HEK293 (cell line): ENCODE results near the gene MCAM.
A peak's percentile ranks its signal among the peaks of the same experiment; 100 is the strongest.

Experiments
- KLF17 ChIP-seq: fragments of 450-650 bp; formaldehyde crosslinking; IDR thresholded peaks from 2 replicates; pipeline ENCODE4 v1.5.1; 2016; ENCODE audit warnings: missing biosample characterization, missing genetic modification characterization
- KLF8 ChIP-seq: fragments of 450-650 bp; formaldehyde crosslinking; IDR thresholded peaks from 2 replicates; pipeline ENCODE4 v1.5.1; 2016; ENCODE audit warnings: missing biosample characterization, missing genetic modification characterization
- OSR2 ChIP-seq: fragments of 450-650 bp; formaldehyde crosslinking; IDR thresholded peaks from 2 replicates; pipeline ENCODE4 v1.5.1; 2016; ENCODE audit warnings: missing biosample characterization, missing genetic modification characterization
- PRDM10 ChIP-seq: fragments of 450-650 bp; formaldehyde crosslinking; IDR thresholded peaks from 2 replicates; pipeline ENCODE4 v1.5.1; 2016; ENCODE audit warnings: missing biosample characterization, missing genetic modification characterization
- WT1 ChIP-seq: fragments of 450-650 bp; formaldehyde crosslinking; IDR thresholded peaks from 2 replicates; pipeline ENCODE4 v1.5.1; 2016; ENCODE audit warnings: missing biosample characterization, missing genetic modification characterization
- YY2 ChIP-seq: fragments of 450-650 bp; formaldehyde crosslinking; IDR thresholded peaks from 2 replicates; pipeline ENCODE4 v1.5.1; 2016; ENCODE audit warnings: missing biosample characterization, missing genetic modification characterization
- ZEB2 ChIP-seq: fragments of 450-650 bp; formaldehyde crosslinking; IDR thresholded peaks from 2 replicates; pipeline ENCODE4 v1.5.1; 2016; ENCODE audit warnings: missing biosample characterization, missing genetic modification characterization
- ZNF10 ChIP-seq: fragments of 450-650 bp; formaldehyde crosslinking; IDR thresholded peaks from 2 replicates; pipeline ENCODE4 v1.5.1; 2017; ENCODE audit warnings: missing biosample characterization, missing genetic modification characterization
- ZNF148 ChIP-seq: fragments of 450-650 bp; formaldehyde crosslinking; IDR thresholded peaks from 2 replicates; pipeline ENCODE4 v1.5.0; 2017; ENCODE audit warnings: missing biosample characterization, missing genetic modification characterization, borderline replicate concordance
- ZNF16 ChIP-seq: fragments of 450-650 bp; formaldehyde crosslinking; IDR thresholded peaks from 2 replicates; pipeline ENCODE4 v1.5.1; 2016; ENCODE audit warnings: low read depth, missing biosample characterization, missing genetic modification characterization
- ZNF221 ChIP-seq: fragments of 450-650 bp; formaldehyde crosslinking; IDR thresholded peaks from 2 replicates; pipeline ENCODE4 v1.5.1; 2017; ENCODE audit warnings: missing biosample characterization, missing genetic modification characterization, borderline replicate concordance
- ZNF335 ChIP-seq: fragments of 450-650 bp; formaldehyde crosslinking; conservative IDR thresholded peaks from 2 replicates; pipeline ENCODE4 v1.5.1; 2016; ENCODE audit warnings: missing biosample characterization, missing genetic modification characterization
- ZNF366 ChIP-seq: fragments of 450-650 bp; formaldehyde crosslinking; conservative IDR thresholded peaks from 2 replicates; pipeline ENCODE4 v1.5.1; 2016; ENCODE audit warnings: missing biosample characterization, missing genetic modification characterization
- ZNF529 ChIP-seq: fragments of 450-650 bp; formaldehyde crosslinking; IDR thresholded peaks from 2 replicates; pipeline ENCODE4 v1.5.1; 2017; ENCODE audit warnings: missing genetic modification characterization, missing biosample characterization; ENCODE audit not compliant: insufficient replicate concordance
- ZNF600 ChIP-seq: fragments of 450-650 bp; formaldehyde crosslinking; IDR thresholded peaks from 2 replicates; pipeline ENCODE4 v1.5.1; 2016; ENCODE audit warnings: missing biosample characterization, missing genetic modification characterization
- ZNF624 ChIP-seq: fragments of 450-650 bp; formaldehyde crosslinking; IDR thresholded peaks from 2 replicates; pipeline ENCODE4 v1.5.1; 2017; ENCODE audit warnings: missing biosample characterization, missing genetic modification characterization
- ZNF660 ChIP-seq: fragments of 450-650 bp; IDR thresholded peaks from 2 replicates; pipeline ENCODE4 v1.5.1; 2018; ENCODE audit warnings: missing biosample characterization, mild to moderate bottlenecking, missing genetic modification characterization
- ZNF747 ChIP-seq: fragments of 450-650 bp; formaldehyde crosslinking; IDR thresholded peaks from 2 replicates; pipeline ENCODE4 v1.5.1; 2016; ENCODE audit warnings: missing biosample characterization, missing genetic modification characterization
- TF ChIP-seq, protein P1 (sequence below): fragments of 450-650 bp; formaldehyde crosslinking; IDR thresholded peaks from 2 replicates; pipeline ENCODE4 v1.5.1; 2016; ENCODE audit warnings: missing biosample characterization, missing genetic modification characterization
- TF ChIP-seq, protein P2 (sequence below): fragments of 450-650 bp; formaldehyde crosslinking; IDR thresholded peaks from 2 replicates; pipeline ENCODE4 v1.5.1; 2017; ENCODE audit warnings: missing biosample characterization, missing genetic modification characterization
- TF ChIP-seq, protein P3 (sequence below): fragments of 450-650 bp; formaldehyde crosslinking; IDR thresholded peaks from 2 replicates; pipeline ENCODE4 v1.5.1; 2016; ENCODE audit warnings: missing biosample characterization, missing genetic modification characterization
- TF ChIP-seq, protein P4 (sequence below): fragments of 450-650 bp; formaldehyde crosslinking; IDR thresholded peaks from 2 replicates; pipeline ENCODE4 v1.5.1; 2017; ENCODE audit warnings: missing biosample characterization, missing genetic modification characterization

MCAM gene

GRCh38 chr11:119361056-119361787 lies 44.3 kb upstream of the MCAM start (continued):
- TF ChIP-seq, protein P1, sequence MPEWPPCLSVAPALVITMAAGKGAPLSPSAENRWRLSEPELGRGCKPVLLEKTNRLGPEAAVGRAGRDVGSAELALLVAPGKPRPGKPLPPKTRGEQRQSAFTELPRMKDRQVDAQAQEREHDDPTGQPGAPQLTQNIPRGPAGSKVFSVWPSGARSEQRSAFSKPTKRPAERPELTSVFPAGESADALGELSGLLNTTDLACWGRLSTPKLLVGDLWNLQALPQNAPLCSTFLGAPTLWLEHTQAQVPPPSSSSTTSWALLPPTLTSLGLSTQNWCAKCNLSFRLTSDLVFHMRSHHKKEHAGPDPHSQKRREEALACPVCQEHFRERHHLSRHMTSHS (tag by site-specific recombination) = no peak
- TF ChIP-seq WT1 (tag by site-specific recombination) (peak; percentile 88), YY2 (tag by site-specific recombination) (no peak), OSR2 (peak; percentile 83), ZNF600 (tag by site-specific recombination) (peak; percentile 88), ZNF148 (no peak), PRDM10 (tag by site-specific recombination) (peak; percentile 39), ZNF10 (tag by site-specific recombination) (0 out of 2 replicates have a peak, but pooled peaks have one; percentile 46), ZNF16 (tag by site-specific recombination) (no peak), ZNF335 (tag by site-specific recombination) (peak; percentile 86), KLF8 (tag by site-specific recombination) (peak; percentile 31; the same call in 1 of the 2 replicates), ZNF529 (tag by site-specific recombination) (no peak), ZNF366 (tag by site-specific recombination) (peak; percentile 62), ZNF660 (tag by site-specific recombination) (0 out of 2 replicates have a peak, but pooled peaks have one; percentile 33), ZEB2 (0 out of 2 replicates have a peak, but pooled peaks have one; percentile 38), ZNF624 (tag by site-specific recombination) (no peak), ZNF221 (no peak), KLF17 (tag by site-specific recombination) (peak; percentile 54), ZNF747 (tag by site-specific recombination) (no peak)
- TF ChIP-seq, protein P2, sequence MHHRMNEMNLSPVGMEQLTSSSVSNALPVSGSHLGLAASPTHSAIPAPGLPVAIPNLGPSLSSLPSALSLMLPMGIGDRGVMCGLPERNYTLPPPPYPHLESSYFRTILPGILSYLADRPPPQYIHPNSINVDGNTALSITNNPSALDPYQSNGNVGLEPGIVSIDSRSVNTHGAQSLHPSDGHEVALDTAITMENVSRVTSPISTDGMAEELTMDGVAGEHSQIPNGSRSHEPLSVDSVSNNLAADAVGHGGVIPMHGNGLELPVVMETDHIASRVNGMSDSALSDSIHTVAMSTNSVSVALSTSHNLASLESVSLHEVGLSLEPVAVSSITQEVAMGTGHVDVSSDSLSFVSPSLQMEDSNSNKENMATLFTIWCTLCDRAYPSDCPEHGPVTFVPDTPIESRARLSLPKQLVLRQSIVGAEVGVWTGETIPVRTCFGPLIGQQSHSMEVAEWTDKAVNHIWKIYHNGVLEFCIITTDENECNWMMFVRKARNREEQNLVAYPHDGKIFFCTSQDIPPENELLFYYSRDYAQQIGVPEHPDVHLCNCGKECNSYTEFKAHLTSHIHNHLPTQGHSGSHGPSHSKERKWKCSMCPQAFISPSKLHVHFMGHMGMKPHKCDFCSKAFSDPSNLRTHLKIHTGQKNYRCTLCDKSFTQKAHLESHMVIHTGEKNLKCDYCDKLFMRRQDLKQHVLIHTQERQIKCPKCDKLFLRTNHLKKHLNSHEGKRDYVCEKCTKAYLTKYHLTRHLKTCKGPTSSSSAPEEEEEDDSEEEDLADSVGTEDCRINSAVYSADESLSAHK (tag by site-specific recombination) = no peak
- TF ChIP-seq, protein P3, sequence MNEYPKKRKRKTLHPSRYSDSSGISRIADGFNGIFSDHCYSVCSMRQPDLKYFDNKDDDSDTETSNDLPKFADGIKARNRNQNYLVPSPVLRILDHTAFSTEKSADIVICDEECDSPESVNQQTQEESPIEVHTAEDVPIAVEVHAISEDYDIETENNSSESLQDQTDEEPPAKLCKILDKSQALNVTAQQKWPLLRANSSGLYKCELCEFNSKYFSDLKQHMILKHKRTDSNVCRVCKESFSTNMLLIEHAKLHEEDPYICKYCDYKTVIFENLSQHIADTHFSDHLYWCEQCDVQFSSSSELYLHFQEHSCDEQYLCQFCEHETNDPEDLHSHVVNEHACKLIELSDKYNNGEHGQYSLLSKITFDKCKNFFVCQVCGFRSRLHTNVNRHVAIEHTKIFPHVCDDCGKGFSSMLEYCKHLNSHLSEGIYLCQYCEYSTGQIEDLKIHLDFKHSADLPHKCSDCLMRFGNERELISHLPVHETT (tag by site-specific recombination) = 0 out of 2 replicates have a peak, but pooled peaks have one; percentile 23
- TF ChIP-seq, protein P4, sequence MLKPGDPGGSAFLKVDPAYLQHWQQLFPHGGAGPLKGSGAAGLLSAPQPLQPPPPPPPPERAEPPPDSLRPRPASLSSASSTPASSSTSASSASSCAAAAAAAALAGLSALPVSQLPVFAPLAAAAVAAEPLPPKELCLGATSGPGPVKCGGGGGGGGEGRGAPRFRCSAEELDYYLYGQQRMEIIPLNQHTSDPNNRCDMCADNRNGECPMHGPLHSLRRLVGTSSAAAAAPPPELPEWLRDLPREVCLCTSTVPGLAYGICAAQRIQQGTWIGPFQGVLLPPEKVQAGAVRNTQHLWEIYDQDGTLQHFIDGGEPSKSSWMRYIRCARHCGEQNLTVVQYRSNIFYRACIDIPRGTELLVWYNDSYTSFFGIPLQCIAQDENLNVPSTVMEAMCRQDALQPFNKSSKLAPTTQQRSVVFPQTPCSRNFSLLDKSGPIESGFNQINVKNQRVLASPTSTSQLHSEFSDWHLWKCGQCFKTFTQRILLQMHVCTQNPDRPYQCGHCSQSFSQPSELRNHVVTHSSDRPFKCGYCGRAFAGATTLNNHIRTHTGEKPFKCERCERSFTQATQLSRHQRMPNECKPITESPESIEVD (tag by site-specific recombination) = 0 out of 2 replicates have a peak, but pooled peaks have one; percentile 26
